OCI-LY7 (cell line): Measurements from ENCODE around the gene RAB1B. TPM values are rescaled to one million over a fixed set of nuclear protein-coding genes. Genes with fewer than 3 reads are reported as not detected.

Experiments used
- BruUV-seq: library from RNA; stranded (reverse); fragments of 400-500 nt; replicated peaks from 2 replicates; lab custom pipeline; 2021; lab: Mats Ljungman, UMichigan
- CTCF ChIA-PET: fragments of 300-600 bp; sonication (Branson Sonifier 250); formaldehyde crosslinking; loops from one replicate; lab custom pipeline; 2022; ENCODE audit warnings: antibody characterized with exemption; ENCODE audit not compliant: unreplicated experiment; lab: Charles Lee
- POLR2A ChIA-PET: fragments of 300-600 bp; sonication (Branson Sonifier 250); formaldehyde crosslinking; loops from one replicate; lab custom pipeline; 2022; ENCODE audit warnings: antibody characterized with exemption; lab: Charles Lee
- DNase-seq: peaks from one replicate; pipeline ENCODE4 v3.0.0-alpha.2; 2015; ENCODE audit warnings: low spot score
- H2AFZ ChIP-seq: fragments of 200-600 bp; sonication (generic), shearing (Covaris generic); 2 replicates; pipeline ENCODE4 v1.6.1; 2014; ENCODE audit warnings: mild to moderate bottlenecking, antibody characterized with exemption, low read length, moderate library complexity
- H3K27ac ChIP-seq: fragments of 200-600 bp; sonication (generic); 2 replicates; pipeline ENCODE4 v1.5.1; 2014; ENCODE audit warnings: mixed run types, low read depth, mild to moderate bottlenecking, moderate library complexity, low read length, inconsistent platforms; ENCODE audit not compliant: poor library complexity, severe bottlenecking
- H3K36me3 ChIP-seq: fragments of 200-600 bp; sonication (generic); 2 replicates; pipeline ENCODE4 v1.6.1; 2014; ENCODE audit warnings: mild to moderate bottlenecking, antibody characterized with exemption, low read length, moderate library complexity, mixed read lengths; ENCODE audit not compliant: insufficient read depth
- H3K4me1 ChIP-seq: fragments of 200-600 bp; sonication (generic); 2 replicates; pipeline ENCODE4 v1.5.1; 2014; ENCODE audit warnings: mild to moderate bottlenecking, low read length; ENCODE audit not compliant: insufficient read depth, poor library complexity, severe bottlenecking
- H3K4me2 ChIP-seq: fragments of 200-600 bp; sonication (generic); 2 replicates; pipeline ENCODE4 v1.6.1; 2014; ENCODE audit warnings: mild to moderate bottlenecking, low read length
- H3K4me3 ChIP-seq: fragments of 200-600 bp; sonication (generic); 2 replicates; pipeline ENCODE4 v1.5.1; 2014; ENCODE audit warnings: mild to moderate bottlenecking, low read depth, low read length; ENCODE audit not compliant: poor library complexity, severe bottlenecking
- H3K79me2 ChIP-seq: fragments of 200-600 bp; sonication (generic); 2 replicates; pipeline ENCODE4 v1.6.1; 2016; ENCODE audit warnings: low read depth, mild to moderate bottlenecking, low read length, moderate library complexity, mixed read lengths; ENCODE audit not compliant: insufficient read depth
- H3K9me2 ChIP-seq: fragments of 200-600 bp; sonication (generic); 2 replicates; pipeline ENCODE4 v1.6.1; 2016; ENCODE audit warnings: mild to moderate bottlenecking, low read length, mixed read lengths; ENCODE audit not compliant: insufficient read depth
- H3K9me3 ChIP-seq: fragments of 200-600 bp; sonication (generic); 2 replicates; pipeline ENCODE4 v1.6.1; 2014; ENCODE audit warnings: mild to moderate bottlenecking, mixed run types, low read length, mixed read lengths
- H4K20me1 ChIP-seq: fragments of 200-600 bp; sonication (generic); 2 replicates; pipeline ENCODE4 v1.6.1; 2014; ENCODE audit warnings: mild to moderate bottlenecking, antibody characterized with exemption, low read length, moderate library complexity, mixed read lengths; ENCODE audit not compliant: insufficient read depth
- EZH2phosphoT487 ChIP-seq: fragments of 200-600 bp; sonication (generic); IDR thresholded peaks from 2 replicates; pipeline ENCODE4 v1.6.1; 2018; ENCODE audit warnings: low read depth, borderline replicate concordance, mild to moderate bottlenecking, mixed run types, antibody characterized with exemption, low read length, moderate library complexity, mixed read lengths
- intact Hi-C: fragments of 100-400 bp; cut with micrococcal nuclease; formaldehyde crosslinking; loops from one replicate; pipeline ENCODE4 v1.10.0; 2022; ENCODE audit not compliant: unreplicated experiment
- total RNA-seq, 2 experiments: library from RNA; depleted of rRNA in 1 of 2; stranded (reverse); fragments of >200 nt in 1 of 2; shearing (Covaris generic) in 1 of 2; gene quantifications; 2 replicates each; pipeline ENCODE4 v1.2.3, GENCODE V29; 2014 to 2022
- TF ChIP-seq, protein P1 (sequence below): fragments of 200-600 bp; sonication (generic); conservative IDR thresholded peaks from 2 replicates; pipeline ENCODE4 v1.5.1; 2014; ENCODE audit warnings: mild to moderate bottlenecking, antibody characterized with exemption, low read length, moderate library complexity, mixed read lengths

RAB1B gene
- total RNA-seq, 2 experiments from 2014 or later, result 77.7 to 81.8 TPM

- Histone ChIP-seq H3K4me2 (peak overlapping the region; percentile 81), H3K4me1 (peaks cover 38% of the 10 kb centered on the region), H4K20me1 (no peaks in the 10 kb centered on the region), H3K9me3 (no peaks in the 10 kb centered on the region), H3K27ac (peak overlapping the region; percentile 83), H3K9me2 (no peaks in the 10 kb centered on the region), H3K79me2 (no peaks in the 10 kb centered on the region), H2AFZ (peak overlapping the region; percentile 83), H3K4me3 (peak overlapping the region; percentile 49), H3K36me3 (no peaks in the 10 kb centered on the region)
- BruUV-seq, result no TSS peak
- intact Hi-C loops, result no loop called here
- ChIA-PET CTCF (interaction anchor here (1.0 kb wide), 1 partner anchor 51 kb away, joined by 4 read pairs; no protein-coding TSS in a partner anchor), POLR2A (interaction anchor here (0.6 to 1.2 kb wide), 2 partner anchors 31 to 38 kb away, joined by 3 read pairs; no protein-coding TSS in a partner anchor)
- peak; percentile 59 for DNase-seq
- no peak for TF ChIP-seq EZH2phosphoT487
- TF ChIP-seq, protein P1, sequence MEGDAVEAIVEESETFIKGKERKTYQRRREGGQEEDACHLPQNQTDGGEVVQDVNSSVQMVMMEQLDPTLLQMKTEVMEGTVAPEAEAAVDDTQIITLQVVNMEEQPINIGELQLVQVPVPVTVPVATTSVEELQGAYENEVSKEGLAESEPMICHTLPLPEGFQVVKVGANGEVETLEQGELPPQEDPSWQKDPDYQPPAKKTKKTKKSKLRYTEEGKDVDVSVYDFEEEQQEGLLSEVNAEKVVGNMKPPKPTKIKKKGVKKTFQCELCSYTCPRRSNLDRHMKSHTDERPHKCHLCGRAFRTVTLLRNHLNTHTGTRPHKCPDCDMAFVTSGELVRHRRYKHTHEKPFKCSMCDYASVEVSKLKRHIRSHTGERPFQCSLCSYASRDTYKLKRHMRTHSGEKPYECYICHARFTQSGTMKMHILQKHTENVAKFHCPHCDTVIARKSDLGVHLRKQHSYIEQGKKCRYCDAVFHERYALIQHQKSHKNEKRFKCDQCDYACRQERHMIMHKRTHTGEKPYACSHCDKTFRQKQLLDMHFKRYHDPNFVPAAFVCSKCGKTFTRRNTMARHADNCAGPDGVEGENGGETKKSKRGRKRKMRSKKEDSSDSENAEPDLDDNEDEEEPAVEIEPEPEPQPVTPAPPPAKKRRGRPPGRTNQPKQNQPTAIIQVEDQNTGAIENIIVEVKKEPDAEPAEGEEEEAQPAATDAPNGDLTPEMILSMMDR, result no peak
Observed at GRCh38 chr11:66317322-66317722, 48.9 kb downstream of the RAB1B start.

- Histone ChIP-seq H3K4me2 (peak overlapping the region; percentile 81), H3K9me3 (no peaks in the 10 kb centered on the region), H3K4me1 (peaks cover 36% of the 10 kb centered on the region), H3K79me2 (no peaks in the 10 kb centered on the region), H3K9me2 (no peaks in the 10 kb centered on the region), H3K27ac (peak overlapping the region; percentile 83), H3K4me3 (peak overlapping the region; percentile 49), H3K36me3 (no peaks in the 10 kb centered on the region), H4K20me1 (no peaks in the 10 kb centered on the region), H2AFZ (peak overlapping the region; percentile 83)
- peak; percentile 80 for DNase-seq
- no TSS peak for BruUV-seq
- intact Hi-C loops, result no loop called here
- TF ChIP-seq, protein P1, result no peak
- TF ChIP-seq EZH2phosphoT487, result no peak
- ChIA-PET POLR2A (interaction anchor here (0.6 to 1.2 kb wide), 2 partner anchors 32 to 39 kb away, joined by 3 read pairs; no protein-coding TSS in a partner anchor), CTCF (interaction anchor here (0.9 to 1.0 kb wide), 2 partner anchors 51 to 54 kb away, joined by 3 to 4 read pairs; partner anchors contain the start of gene SLC29A2)
Observed at GRCh38 chr11:66317723-66318599, 49.5 kb downstream of the RAB1B start.
